Left lung (tissue), 10 donors: ENCODE data around the gene CHMP4A. TPM values are rescaled to one million over a fixed set of nuclear protein-coding genes. Genes with fewer than 3 reads are reported as not detected.

Experiments
- ATAC-seq: fragments of 200-7000 bp; cut with Tn5 transposase; one replicate; pipeline ENCODE4 v1.9.1; 2020; ENCODE audit warnings: moderate library complexity
- DNase-seq, 4 donors: peaks; one replicate each; pipeline ENCODE4 v3.0.0-alpha.2; 2013 to 2020
- H3K27ac ChIP-seq, 2 donors: fragments of 200-600 bp; sonication (generic) in 1 of 2; one replicate each; pipeline versions ENCODE4 v1.5.0 to v1.8.0; 2020 to 2021
- H3K27me3 ChIP-seq, 2 donors: fragments of 200-600 bp; sonication (generic) in 1 of 2; one replicate each; pipeline versions ENCODE4 v1.5.0 to v1.8.0; 2020 to 2021
- H3K36me3 ChIP-seq, 2 donors: fragments of 200-600 bp; sonication (generic) in 1 of 2; one replicate each; pipeline versions ENCODE4 v1.5.0 to v1.8.0; 2020 to 2021
- H3K4me1 ChIP-seq, 2 donors: fragments of 200-600 bp; one replicate each; pipeline ENCODE4 v1.8.0; 2021
- H3K4me3 ChIP-seq, 2 donors: fragments of 200-600 bp; sonication (generic) in 1 of 2; one replicate each; pipeline versions ENCODE4 v1.5.0 to v1.8.0; 2020 to 2021; ENCODE audit warnings: mild to moderate bottlenecking in 1 of 2
- H3K9me3 ChIP-seq, 2 donors: fragments of 200-600 bp; sonication (generic) in 1 of 2; one replicate each; pipeline versions ENCODE4 v1.5.0 to v1.8.0; 2020 to 2021
- CTCF ChIP-seq, 2 donors: fragments of 200-600 bp; sonication (generic) in 1 of 2; IDR thresholded peaks; one replicate each; pipeline versions ENCODE4 v1.5.0 to v1.8.0; 2021; ENCODE audit warnings: antibody characterized with exemption in 2 of 2
- intact Hi-C, 2 donors: fragments of 100-400 bp; cut with DNase I; formaldehyde crosslinking; loops; one replicate each; pipeline versions ENCODE4 v1.11.2 to v1.14.2; 2022
- polyA plus RNA-seq, 6 donors: library from polyadenylated mRNA; unstranded; fragments of 120-200 nt; gene quantifications; one replicate each; pipeline ENCODE4 v1.2.1, GENCODE V29; 2013; ENCODE audit not compliant: insufficient read length in 6 of 6
- total RNA-seq, 2 donors: library from RNA; stranded (reverse); fragmentation: NEBNext Ultra II Directional; extraction: Animal tissue kit (Norgen Biotek cat#: 25700); gene quantifications; one replicate each; pipeline ENCODE4 v1.2.1, GENCODE V29; 2021
- donor health status: DM: no; HTN: yes; CAD: no.
- donor health status: DM: no; HTN: no; CAD: no.

The CHMP4A gene
- total and polyA plus RNA-seq, 8 donors = 35.0 to 64.6 (median 56.9) TPM

DNA sequence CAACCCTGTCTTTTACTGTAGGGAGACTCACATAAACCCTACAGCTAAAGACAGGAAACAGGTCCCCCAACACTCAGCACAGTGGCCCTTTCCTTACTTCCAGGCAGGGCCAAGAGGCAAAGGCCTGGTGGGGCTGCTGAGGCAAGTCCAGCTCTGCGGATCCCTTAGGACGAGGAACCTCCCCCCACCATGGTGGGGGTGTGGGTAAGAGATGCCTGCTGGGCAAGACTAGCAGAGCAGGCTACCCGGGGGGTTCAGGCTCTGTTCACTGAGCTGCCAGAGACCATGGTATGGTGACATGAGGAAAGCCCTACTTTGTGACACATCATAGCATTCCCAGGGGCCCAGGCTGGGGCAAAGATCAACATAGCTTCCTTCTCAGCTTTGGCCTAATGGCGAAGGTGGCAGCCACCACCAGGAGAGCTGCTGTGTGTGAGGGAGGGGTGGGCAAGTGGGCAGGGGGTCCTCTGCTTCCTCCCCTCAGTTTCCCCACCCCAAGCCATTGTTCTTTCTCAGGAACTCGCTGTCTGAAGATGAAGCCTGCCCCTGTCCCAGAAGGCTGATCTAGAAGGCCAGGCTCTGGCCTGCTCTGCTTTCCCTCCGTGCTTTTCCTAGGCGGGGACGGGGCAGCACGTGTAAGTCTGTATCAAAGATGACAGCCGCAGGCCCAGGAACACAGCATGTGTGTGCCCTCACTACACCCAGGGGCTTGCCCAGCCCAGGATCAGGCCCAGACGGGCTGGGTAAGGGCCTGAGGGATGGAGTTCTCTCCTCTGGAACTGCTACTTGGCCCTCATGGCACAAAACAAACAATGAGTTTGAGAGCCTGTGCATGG is 39.2 kb upstream of the CHMP4A start:
- DNase-seq (peak in 2 of 4 donors; percentile 29 to 53), ATAC-seq (no peak)
- Histone ChIP-seq H3K4me3 (no peak overlapping the region), H3K27ac (no peak overlapping the region), H3K4me1 (peaks cover 0 to 9% of the 10 kb centered on the region in 2 donors), H3K27me3 (no peaks in the 10 kb centered on the region), H3K36me3 (peaks cover 0 to 29% of the 10 kb centered on the region in 2 donors), H3K9me3 (no peaks in the 10 kb centered on the region)
- no peak for TF ChIP-seq CTCF (IDR thresholded peaks at IDR 0.05)
- intact Hi-C loops = no loop called here

- Histone ChIP-seq H3K27me3 (no peaks in the 10 kb centered on the region), H3K4me1 (peaks cover 0 to 9% of the 10 kb centered on the region in 2 donors), H3K27ac (no peak overlapping the region), H3K36me3 (peaks cover 0 to 29% of the 10 kb centered on the region in 2 donors), H3K9me3 (no peaks in the 10 kb centered on the region), H3K4me3 (no peak overlapping the region)
- intact Hi-C loops = no loop called here
- ATAC-seq (peak; percentile 79), DNase-seq (peak in 1 of 4 donors; percentile 28)
- TF ChIP-seq CTCF (IDR thresholded peaks at IDR 0.05) = no peak
These were observed 38.6 kb upstream of the CHMP4A start for GRCh38 chr14:24251880-24252288.

GRCh38 chr14:24250354-24250753 is 37.1 kb upstream of the CHMP4A start:
- Histone ChIP-seq H3K36me3 (peaks cover 0 to 24% of the 10 kb centered on the region in 2 donors), H3K9me3 (no peaks in the 10 kb centered on the region), H3K4me1 (peaks cover 0 to 9% of the 10 kb centered on the region in 2 donors), H3K27ac (no peak overlapping the region), H3K4me3 (no peak overlapping the region), H3K27me3 (no peaks in the 10 kb centered on the region)
- intact Hi-C loops = no loop called here
- ATAC-seq (no peak), DNase-seq (no peak)
- no peak for TF ChIP-seq CTCF (IDR thresholded peaks at IDR 0.05)

DNA sequence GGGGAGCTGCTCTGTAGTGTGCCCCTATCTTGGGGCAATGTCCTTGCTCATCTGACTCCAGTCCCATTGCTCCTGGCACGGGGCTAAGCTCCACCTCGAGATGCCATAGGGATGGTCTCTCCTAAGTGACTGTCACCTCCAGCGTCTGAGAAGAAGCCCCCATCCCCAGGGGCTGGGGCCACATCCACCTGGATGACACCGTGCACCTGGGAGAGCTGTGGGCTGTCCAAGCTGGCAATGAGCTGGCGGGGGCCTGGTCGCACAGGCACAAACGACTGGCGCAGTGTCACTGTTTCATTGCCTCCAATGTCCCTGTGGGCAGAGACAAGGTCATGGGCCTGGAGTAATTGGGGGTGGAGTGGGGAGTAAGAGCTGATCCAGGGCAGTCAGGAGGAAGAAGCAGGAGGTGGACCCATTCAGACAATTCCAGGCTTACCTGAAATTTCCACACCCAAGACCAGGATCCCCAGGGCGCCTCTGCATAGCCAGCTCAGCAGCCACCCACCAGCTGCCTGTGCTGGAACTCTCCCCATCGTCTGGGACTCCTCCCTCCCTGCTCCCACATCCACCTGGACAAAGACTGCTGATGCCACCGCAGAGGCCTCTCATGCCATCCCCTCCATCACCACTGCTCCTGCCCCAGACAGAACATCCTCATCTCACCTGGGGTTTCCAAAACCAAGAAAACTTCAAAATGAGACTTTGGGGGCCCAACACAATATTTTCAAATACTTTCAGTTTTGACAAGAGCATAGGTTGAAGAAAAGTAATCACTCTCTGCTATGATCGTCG is 36.1 kb upstream of the CHMP4A start:
- no peak for TF ChIP-seq CTCF (IDR thresholded peaks at IDR 0.05)
- intact Hi-C loops = no loop called here
- Histone ChIP-seq H3K9me3 (no peaks in the 10 kb centered on the region), H3K27ac (no peak overlapping the region), H3K4me1 (peaks cover 0 to 9% of the 10 kb centered on the region in 2 donors), H3K27me3 (no peaks in the 10 kb centered on the region), H3K4me3 (no peak overlapping the region), H3K36me3 (peaks cover 0 to 15% of the 10 kb centered on the region in 2 donors)
- DNase-seq (no peak), ATAC-seq (no peak)

GRCh38 chr14:24247422-24247821 is 34.1 kb upstream of the CHMP4A start:
- DNase-seq (no peak), ATAC-seq (no peak)
- H3K4me3 ChIP-seq = no peak overlapping the region
- intact Hi-C loops = no loop called here
- peaks cover 7 to 17% of the 10 kb centered on the region in 2 donors for H3K4me1 ChIP-seq
- no peaks in the 10 kb centered on the region for H3K9me3 ChIP-seq
- no peak for TF ChIP-seq CTCF (IDR thresholded peaks at IDR 0.05)
- H3K36me3 ChIP-seq = peaks cover 0 to 8% of the 10 kb centered on the region in 2 donors
- no peak overlapping the region for H3K27ac ChIP-seq
- no peaks in the 10 kb centered on the region for H3K27me3 ChIP-seq
